Gastroesophageal sphincter (tissue), 4 donors: Measurements from ENCODE around the gene UQCC3. TPM values are rescaled to one million over a fixed set of nuclear protein-coding genes. Genes with fewer than 3 reads are reported as not detected.

Experiments used
- ATAC-seq: fragments of 150-250 bp; one replicate; pipeline ENCODE4 v1.9.1; 2016; ENCODE audit warnings: mild to moderate bottlenecking, moderate library complexity
- H3K27ac ChIP-seq, 4 donors: fragments of 200-600 bp; sonication (generic) in 3 of 4; 1 replicate in 3 of 4; 2 replicates in 1 of 4; pipeline ENCODE4 v1.5.1; 2016 to 2019
- H3K27me3 ChIP-seq: fragments of 200-600 bp; sonication (generic); one replicate; pipeline ENCODE4 v1.5.1; 2019
- H3K36me3 ChIP-seq, 2 donors: fragments of 200-600 bp; sonication (generic); one replicate each; pipeline ENCODE4 v1.5.1; 2019; ENCODE audit warnings: control low read depth in 1 of 2
- H3K4me1 ChIP-seq, 3 donors: fragments of 200-600 bp; sonication (generic); 1 replicate in 2 of 3; 2 replicates in 1 of 3; pipeline ENCODE4 v1.5.1; 2016 to 2019; ENCODE audit warnings: control low read depth in 2 of 3
- H3K4me3 ChIP-seq, 2 donors: fragments of 200-600 bp; sonication (generic); one replicate each; pipeline ENCODE4 v1.5.1; 2019; ENCODE audit warnings: mild to moderate bottlenecking in 1 of 2, moderate library complexity in 1 of 2
- H3K9me3 ChIP-seq, 3 donors: fragments of 200-600 bp; sonication (generic); one replicate each; pipeline ENCODE4 v1.5.1; 2017 to 2019; ENCODE audit warnings: control low read depth in 2 of 3
- CTCF ChIP-seq, 4 experiments: fragments of 200-600 bp in 2 of 4; fragments of 450-650 bp in 2 of 4; sonication (generic) in 1 of 4; IDR thresholded peaks; one replicate each; pipeline ENCODE4 v1.5.1; 2017 to 2019; ENCODE audit warnings: antibody characterized with exemption in 4 of 4, mild to moderate bottlenecking in 2 of 4, moderate library complexity in 2 of 4
- EP300 ChIP-seq: sonication (generic); formaldehyde crosslinking; IDR thresholded peaks from one replicate; pipeline ENCODE4 v1.6.1; 2017; ENCODE audit warnings: antibody characterized with exemption, mild to moderate bottlenecking
- POLR2A ChIP-seq, 2 donors: fragments of 450-650 bp; IDR thresholded peaks; one replicate each; pipeline ENCODE4 v1.6.1; 2017; ENCODE audit warnings: antibody characterized with exemption in 2 of 2, mild to moderate bottlenecking in 2 of 2, moderate library complexity in 1 of 2
- POLR2AphosphoS5 ChIP-seq: sonication (generic); formaldehyde crosslinking; IDR thresholded peaks from one replicate; pipeline ENCODE4 v1.6.1; 2017; ENCODE audit warnings: antibody characterized with exemption
- WGBS, 2 donors: methylation state at CpG; one replicate each; pipeline ENCODE4 v1.1.5; 2018; ENCODE audit warnings: low coverage in 1 of 2; 5-methylcytosine and 5-hydroxymethylcytosine counted together
- total RNA-seq, 4 donors: library from RNA; depleted of rRNA; stranded (reverse); fragments of >200 nt; gene quantifications; one replicate each; pipeline ENCODE4 v1.1.0, GENCODE V29; 2016

UQCC3 gene
- total RNA-seq, 4 donors from 2014 or later, result 7.3 to 10.1 (median 8.4) TPM

GRCh38 chr11:62677714-62678113 lies 6.2 kb downstream of the UQCC3 start:
- ATAC-seq, result no peak
- Histone ChIP-seq H3K27ac (peak overlapping the region in 3 of 4 donors; percentile 91 to 93 (median 93)), H3K4me1 (peaks cover 0 to 66% (median 21%) of the 10 kb centered on the region in 3 donors), H3K4me3 (peak overlapping the region in 1 of 2 donors; percentile 97), H3K36me3 (peaks cover 0 to 51% of the 10 kb centered on the region in 2 donors), H3K9me3 (no peaks in the 10 kb centered on the region), H3K27me3 (no peaks in the 10 kb centered on the region)
- WGBS, 2 donors, result 78 to 79% methylated on average over 3 to 10 of the region's 15 CpGs
- TF ChIP-seq POLR2A (IDR thresholded peaks at IDR 0.05) (no peak), EP300 (no peak), POLR2AphosphoS5 (no peak), CTCF (IDR thresholded peaks at IDR 0.05) (no peak)

GRCh38 chr11:62678433-62678769 lies 6.9 kb downstream of the UQCC3 start:
- WGBS, 2 donors, result 7 to 17% methylated on average over 1 to 2 of the region's 16 CpGs
- no peak for ATAC-seq
- TF ChIP-seq POLR2A (IDR thresholded peaks at IDR 0.05) (no peak), EP300 (no peak), CTCF (IDR thresholded peaks at IDR 0.05) (no peak), POLR2AphosphoS5 (no peak)
- Histone ChIP-seq H3K27ac (peak overlapping the region; percentile 81 to 93 (median 92)), H3K4me3 (peak overlapping the region; percentile 94 to 97), H3K4me1 (peaks cover 0 to 59% (median 15%) of the 10 kb centered on the region in 3 donors), H3K27me3 (no peaks in the 10 kb centered on the region), H3K9me3 (no peaks in the 10 kb centered on the region), H3K36me3 (peaks cover 0 to 48% of the 10 kb centered on the region in 2 donors)

GRCh38 chr11:62678770-62679696 lies 7.6 kb downstream of the UQCC3 start, which contains the start of gene UBXN1:
TSS of gene UBXN1 (minus strand) at chr11:62679073. CDS start at chr11:62678923, 150 bp downstream.
- H3K4me3 ChIP-seq, result peak within 1 kb of the TSS; percentile 94 to 97
- peak within 1 kb of the TSS; percentile 81 to 93 (median 92) for H3K27ac ChIP-seq
- ATAC-seq, result peak; percentile 88
- no peaks in the 10 kb centered on the region for H3K27me3 ChIP-seq
- peak; percentile 91 for TF ChIP-seq POLR2AphosphoS5
- TF ChIP-seq CTCF (IDR thresholded peaks at IDR 0.05), result no peak
- peak; percentile 63 to 64 for TF ChIP-seq POLR2A (IDR thresholded peaks at IDR 0.05)
- TF ChIP-seq EP300, result no peak
- WGBS, 2 donors, result 0 to 27% methylated on average over 1 to 8 of the region's 55 CpGs
- peaks cover 0 to 41% of the 10 kb centered on the region in 2 donors for H3K36me3 ChIP-seq
- H3K9me3 ChIP-seq, result no peaks in the 10 kb centered on the region
- H3K4me1 ChIP-seq, result peaks cover 0 to 53% (median 15%) of the 10 kb centered on the region in 3 donors

GRCh38 chr11:62680825-62681240 lies 9.4 kb downstream of the UQCC3 start:
- TF ChIP-seq POLR2AphosphoS5, result no peak
- peak in 3 of 4 experiments; percentile 53 to 57 (median 55) for TF ChIP-seq CTCF (IDR thresholded peaks at IDR 0.05)
- Histone ChIP-seq H3K4me1 (peaks cover 0 to 45% (median 15%) of the 10 kb centered on the region in 3 donors), H3K27me3 (no peaks in the 10 kb centered on the region), H3K4me3 (no peak overlapping the region), H3K9me3 (no peaks in the 10 kb centered on the region), H3K36me3 (peaks cover 0 to 23% of the 10 kb centered on the region in 2 donors), H3K27ac (peak overlapping the region in 3 of 4 donors; percentile 64 to 93 (median 91))
- 0 to 48% methylated on average over 1 to 4 of the region's 4 CpGs for WGBS, 2 donors
- ATAC-seq, result peak; percentile 55
